Muscle layer of colon (tissue), 2 donors: ENCODE results near the gene MPG.
"Not testable (repeated sequence)": the region's sequence is repeated elsewhere in the genome, so short reads cannot be mapped to it uniquely, and the experiment has no call there.

Experiments used
- H3K27ac ChIP-seq: one replicate; pipeline ENCODE4 v1.7.0; 2013; ENCODE audit warnings: low read depth, mild to moderate bottlenecking, low read length, moderate library complexity
- H3K27me3 ChIP-seq, 2 donors: one replicate each; pipeline ENCODE4 v1.7.0; 2013; ENCODE audit warnings: low read length in 2 of 2, mild to moderate bottlenecking in 2 of 2; ENCODE audit not compliant: insufficient read depth in 2 of 2, control insufficient read depth in 1 of 2
- H3K36me3 ChIP-seq: one replicate; pipeline ENCODE4 v1.7.0; 2013; ENCODE audit warnings: mild to moderate bottlenecking, low read length; ENCODE audit not compliant: insufficient read depth
- H3K4me1 ChIP-seq: one replicate; pipeline ENCODE4 v1.7.0; 2013; ENCODE audit warnings: mild to moderate bottlenecking, low read length; ENCODE audit not compliant: insufficient read depth
- H3K4me3 ChIP-seq, 2 donors: one replicate each; pipeline ENCODE4 v1.7.0; 2013; ENCODE audit warnings: low read length in 2 of 2, low read depth in 1 of 2, mild to moderate bottlenecking in 1 of 2, moderate library complexity in 1 of 2
- H3K9ac ChIP-seq: one replicate; pipeline ENCODE4 v1.7.0; 2013; ENCODE audit warnings: low read length
- H3K9me3 ChIP-seq: one replicate; pipeline ENCODE4 v1.7.0; 2013; ENCODE audit warnings: mild to moderate bottlenecking, low read length
- donor health status: abdominal sarcoma.
- donor health status: Adenocarcinoma of cecum.

Gene MPG

GRCh38 chr16:38941-39892 lies 38.8 kb upstream of the MPG start:
- H3K27ac ChIP-seq, result no peak overlapping the region
- H3K4me1 ChIP-seq, result no peaks in the 10 kb centered on the region
- H3K9me3 ChIP-seq, result no peaks in the 10 kb centered on the region
- no peak overlapping the region for H3K4me3 ChIP-seq
- H3K27me3 ChIP-seq, result no peaks in the 10 kb centered on the region
- H3K9ac ChIP-seq, result no peak overlapping the region
- no peaks in the 10 kb centered on the region for H3K36me3 ChIP-seq

- H3K4me3 ChIP-seq, result no peak overlapping the region
- H3K27me3 ChIP-seq, result no peaks in the 10 kb centered on the region
- H3K9ac ChIP-seq, result no peak overlapping the region
- H3K36me3 ChIP-seq, result peaks cover 6% of the 10 kb centered on the region
- no peaks in the 10 kb centered on the region for H3K9me3 ChIP-seq
- H3K4me1 ChIP-seq, result no peaks in the 10 kb centered on the region
- no peak overlapping the region for H3K27ac ChIP-seq
These were observed 36.5 kb upstream of the MPG start for GRCh38 chr16:41439-42068.

- Histone ChIP-seq H3K9ac (no peak overlapping the region), H3K27ac (no peak overlapping the region), H3K4me1 (no peaks in the 10 kb centered on the region), H3K9me3 (no peaks in the 10 kb centered on the region), H3K36me3 (peaks cover 8% of the 10 kb centered on the region), H3K27me3 (no peaks in the 10 kb centered on the region), H3K4me3 (no peak overlapping the region)
These were observed 36.0 kb upstream of the MPG start for GRCh38 chr16:42069-42457.

GRCh38 chr16:42691-43090 lies 35.3 kb upstream of the MPG start:
- H3K36me3 ChIP-seq, result peaks cover 11% of the 10 kb centered on the region
- no peaks in the 10 kb centered on the region for H3K9me3 ChIP-seq
- no peak overlapping the region for H3K27ac ChIP-seq
- H3K4me3 ChIP-seq, result no peak overlapping the region
- H3K27me3 ChIP-seq, result no peaks in the 10 kb centered on the region
- H3K9ac ChIP-seq, result no peak overlapping the region
- no peaks in the 10 kb centered on the region for H3K4me1 ChIP-seq

- H3K9ac ChIP-seq, result no peak overlapping the region
- no peaks in the 10 kb centered on the region for H3K9me3 ChIP-seq
- H3K27ac ChIP-seq, result no peak overlapping the region
- H3K27me3 ChIP-seq, result no peaks in the 10 kb centered on the region
- no peak overlapping the region for H3K4me3 ChIP-seq
- no peaks in the 10 kb centered on the region for H3K4me1 ChIP-seq
- H3K36me3 ChIP-seq, result peaks cover 11% of the 10 kb centered on the region
These were observed 34.7 kb upstream of the MPG start for GRCh38 chr16:43294-43693.

GRCh38 chr16:44655-45054 lies 33.4 kb upstream of the MPG start:
- H3K9ac ChIP-seq, result no peak overlapping the region
- H3K27ac ChIP-seq, result no peak overlapping the region
- H3K4me1 ChIP-seq, result no peaks in the 10 kb centered on the region
- no peak overlapping the region for H3K4me3 ChIP-seq
- peaks cover 11% of the 10 kb centered on the region for H3K36me3 ChIP-seq
- H3K27me3 ChIP-seq, result no peaks in the 10 kb centered on the region
- no peaks in the 10 kb centered on the region for H3K9me3 ChIP-seq

GRCh38 chr16:45454-45853 lies 32.6 kb upstream of the MPG start:
- Histone ChIP-seq H3K4me3 (no peak overlapping the region), H3K27ac (no peak overlapping the region), H3K4me1 (no peaks in the 10 kb centered on the region), H3K36me3 (peaks cover 11% of the 10 kb centered on the region), H3K9me3 (no peaks in the 10 kb centered on the region), H3K9ac (no peak overlapping the region), H3K27me3 (no peaks in the 10 kb centered on the region)

- not testable (repeated sequence) for H3K9ac ChIP-seq, H3K27me3 ChIP-seq, H3K4me3 ChIP-seq, H3K27ac ChIP-seq, H3K9me3 ChIP-seq, H3K4me1 ChIP-seq
- peaks cover 15% of the 10 kb centered on the region for H3K36me3 ChIP-seq
These were observed 31.5 kb upstream of the MPG start for GRCh38 chr16:46510-46909.

- Histone ChIP-seq H3K9me3 (no peaks in the 10 kb centered on the region), H3K4me3 (no peak overlapping the region), H3K9ac (no peak overlapping the region), H3K36me3 (peaks cover 15% of the 10 kb centered on the region), H3K27me3 (no peaks in the 10 kb centered on the region), H3K27ac (no peak overlapping the region), H3K4me1 (no peaks in the 10 kb centered on the region)
These were observed 30.8 kb upstream of the MPG start for GRCh38 chr16:47234-47633.

GRCh38 chr16:50769-51591 lies 27.0 kb upstream of the MPG start:
- peaks cover 5% of the 10 kb centered on the region for H3K4me1 ChIP-seq
- no peak overlapping the region for H3K9ac ChIP-seq
- no peaks in the 10 kb centered on the region for H3K9me3 ChIP-seq
- no peak overlapping the region for H3K4me3 ChIP-seq
- peaks cover 15% of the 10 kb centered on the region for H3K36me3 ChIP-seq
- no peaks in the 10 kb centered on the region for H3K27me3 ChIP-seq
- H3K27ac ChIP-seq, result no peak overlapping the region
